GOT3 (cell line): Measurements from ENCODE around the gene SAG.
"Not testable (repeated sequence)": the region's sequence is repeated elsewhere in the genome, so short reads cannot be mapped to it uniquely, and the experiment has no call there.

ENCODE experiments used
- DNase-seq: peaks from one replicate; lab custom pipeline; 2025; ENCODE audit warnings: mixed read lengths; lab: John Stamatoyannopoulos, UW

SAG gene

DNA sequence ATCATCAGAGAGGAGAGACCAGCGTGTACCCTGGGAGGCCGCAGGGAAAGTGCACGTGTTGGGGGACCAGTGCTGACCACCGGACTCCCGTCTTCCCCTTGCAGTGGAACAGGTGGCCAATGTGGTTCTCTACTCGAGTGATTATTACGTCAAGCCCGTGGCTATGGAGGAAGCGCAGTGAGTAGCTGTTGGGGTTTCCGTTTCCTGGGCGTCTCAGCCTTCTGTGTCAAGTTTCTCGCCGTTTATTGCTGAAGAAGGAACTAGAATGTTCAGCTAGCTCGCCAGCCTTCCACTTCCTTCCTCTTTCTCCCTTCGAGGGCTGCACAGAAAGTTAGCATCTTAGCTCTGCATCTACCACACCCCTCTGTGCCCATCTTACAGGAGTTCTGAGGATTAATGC is 23.9 kb downstream of the SAG start:
- no peak for DNase-seq

DNA sequence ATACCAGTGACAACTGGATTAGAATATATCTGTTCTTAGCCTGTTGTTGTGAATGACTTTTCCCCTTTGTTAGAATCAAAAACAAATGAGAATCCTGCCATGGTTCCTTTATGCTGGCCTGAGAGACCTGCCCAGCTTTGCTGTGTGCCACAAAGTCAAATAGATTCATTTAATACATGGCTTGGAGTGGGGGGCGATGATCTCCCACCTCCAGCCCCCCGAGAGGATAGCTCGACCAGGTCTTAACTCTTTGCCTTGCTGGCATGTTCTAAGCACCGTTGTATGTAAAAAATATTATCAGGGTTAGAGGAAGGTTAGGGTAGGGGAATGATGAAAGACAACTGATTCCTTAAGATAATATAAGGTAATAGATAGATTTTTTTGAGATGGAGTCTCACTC is 24.5 kb downstream of the SAG start:
- no peak for DNase-seq

DNA sequence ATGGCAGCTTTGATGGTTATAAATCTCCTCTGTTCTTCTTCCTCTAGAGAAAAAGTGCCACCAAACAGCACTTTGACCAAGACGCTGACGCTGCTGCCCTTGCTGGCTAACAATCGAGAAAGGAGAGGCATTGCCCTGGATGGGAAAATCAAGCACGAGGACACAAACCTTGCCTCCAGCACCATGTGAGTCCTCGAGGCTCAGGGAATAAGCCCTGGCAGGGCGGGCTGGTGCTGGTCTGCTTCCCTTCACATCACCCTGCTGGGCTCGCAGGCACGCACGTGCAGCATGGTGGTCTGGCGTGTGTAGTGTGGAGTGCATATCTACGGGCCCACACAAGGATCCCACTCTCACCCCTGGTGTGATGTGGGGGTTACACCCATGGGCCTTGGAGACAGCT is 27.3 kb downstream of the SAG start:
- no peak for DNase-seq

DNA sequence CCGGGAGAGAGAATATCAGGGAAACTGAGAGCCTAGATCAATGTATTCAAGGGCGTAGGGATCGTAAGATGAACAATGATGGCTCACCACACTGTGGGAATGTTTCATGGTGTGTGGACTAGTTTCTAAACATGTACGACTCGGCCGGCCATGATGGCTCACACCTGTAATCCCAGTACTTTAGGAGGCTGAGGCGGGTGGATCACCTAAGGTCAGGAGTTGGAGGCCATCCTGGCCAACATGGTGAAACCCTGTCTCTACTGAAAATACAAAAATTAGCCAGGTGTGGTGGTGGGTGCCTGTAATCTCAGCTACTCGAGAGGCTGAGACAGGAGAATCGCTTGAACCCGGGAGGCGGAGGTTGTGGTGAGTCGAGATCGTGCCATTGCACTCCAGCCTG is 28.5 kb downstream of the SAG start:
- not testable (repeated sequence) for DNase-seq

DNA sequence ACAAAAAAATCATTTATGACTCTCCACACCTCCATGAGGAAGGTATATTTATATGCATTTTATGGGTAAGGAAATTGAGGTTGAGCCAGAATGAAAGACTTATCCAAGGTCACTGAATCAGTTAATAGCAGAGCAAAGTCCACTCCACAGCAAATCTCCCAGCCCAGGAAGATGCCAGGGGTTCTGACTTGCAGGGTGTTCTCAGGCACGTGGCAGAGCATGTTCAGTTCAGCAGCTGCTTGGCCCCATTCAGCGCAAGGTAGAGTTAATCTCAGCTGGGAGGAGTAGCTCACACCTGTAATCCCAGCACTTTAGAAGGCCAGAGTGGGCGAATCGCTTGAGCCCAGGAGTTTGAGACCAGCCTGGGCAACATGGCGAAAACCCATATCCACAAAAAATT is 28.9 kb downstream of the SAG start:
- no peak for DNase-seq

DNA sequence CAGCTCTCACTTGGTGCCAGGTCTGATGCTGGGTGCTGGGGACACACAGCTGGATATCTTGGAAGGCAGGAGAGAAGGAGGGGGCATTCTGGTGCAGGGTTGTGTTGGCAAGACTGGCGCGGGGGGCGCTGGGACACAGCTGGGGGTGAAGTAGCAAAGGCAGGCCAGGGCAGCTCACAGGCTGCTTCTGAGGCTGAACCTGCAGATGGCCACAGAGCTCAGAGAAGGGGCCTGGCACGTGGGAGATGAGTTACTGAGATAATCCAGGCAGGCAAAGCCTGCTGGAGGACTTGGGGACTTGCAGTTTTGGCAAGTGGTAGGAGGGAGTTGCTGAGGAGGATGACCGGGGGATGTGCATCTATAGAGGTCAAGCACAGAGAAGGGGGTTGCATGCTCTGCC is 30.4 kb downstream of the SAG start:
- DNase-seq: no peak

DNA sequence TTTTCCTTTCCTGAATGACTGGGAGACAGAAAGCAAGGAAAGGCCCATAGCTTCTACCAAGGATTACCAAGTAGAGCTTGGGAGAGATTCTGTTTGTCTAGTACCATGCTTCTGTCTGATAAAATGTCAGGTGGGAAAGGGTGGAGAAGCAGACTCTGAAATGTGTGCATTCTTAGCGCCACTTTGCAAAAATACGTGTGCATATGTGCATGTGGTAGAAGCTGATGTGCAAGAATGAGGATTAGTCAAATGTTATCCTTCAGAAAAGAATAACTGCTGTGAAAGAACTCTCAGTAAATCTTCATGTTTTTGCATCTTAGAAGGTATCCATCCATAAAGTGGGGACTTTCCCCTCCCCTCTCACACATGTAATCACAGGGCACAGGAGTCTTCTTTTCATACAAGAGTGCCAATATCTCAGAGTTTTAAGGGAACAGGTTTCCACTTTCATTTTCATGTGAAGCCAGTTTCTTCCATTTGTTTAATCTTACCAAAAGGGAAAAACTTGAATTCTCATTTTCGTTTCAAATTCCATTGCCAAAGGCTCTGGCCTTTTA is 31.3 kb downstream of the SAG start:
- no peak for DNase-seq

DNA sequence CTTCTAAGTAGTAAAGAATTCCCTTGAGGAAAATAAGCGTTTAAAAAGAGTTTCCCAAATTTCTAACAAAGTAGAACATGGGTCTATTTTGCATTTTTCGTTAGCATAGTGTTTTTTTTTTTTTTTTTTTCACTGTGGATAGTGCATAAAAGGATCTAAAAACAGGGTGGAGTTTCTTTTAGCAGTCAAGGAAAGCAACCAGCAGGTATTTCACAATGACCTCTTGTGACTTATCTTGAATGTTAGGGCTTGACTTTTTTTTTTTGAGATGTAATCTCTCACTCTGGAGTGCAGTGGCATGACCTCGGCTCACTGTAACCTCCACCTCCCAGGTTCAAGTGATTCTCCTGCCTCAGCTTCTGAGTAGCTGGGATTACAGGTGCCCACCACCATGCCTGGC is 31.8 kb downstream of the SAG start:
- no peak for DNase-seq

DNA sequence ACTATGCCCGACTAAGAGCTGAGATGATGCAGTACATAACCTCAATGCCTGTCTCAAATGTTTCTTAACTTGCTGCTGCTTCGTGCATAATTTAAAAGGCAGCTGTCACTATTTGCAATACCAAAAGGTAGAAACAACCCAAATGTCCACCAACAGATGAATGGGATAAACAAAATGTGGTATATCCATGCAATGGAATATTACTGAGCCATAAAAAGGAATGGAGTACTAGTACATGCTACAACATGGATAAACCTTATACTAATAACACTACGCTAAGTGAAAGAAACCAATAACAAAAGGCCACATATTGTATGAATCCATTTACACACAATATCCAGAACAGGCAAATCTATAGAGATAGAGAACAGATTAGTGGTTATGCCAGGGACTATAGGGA is 33.7 kb downstream of the SAG start:
- no peak for DNase-seq

DNA sequence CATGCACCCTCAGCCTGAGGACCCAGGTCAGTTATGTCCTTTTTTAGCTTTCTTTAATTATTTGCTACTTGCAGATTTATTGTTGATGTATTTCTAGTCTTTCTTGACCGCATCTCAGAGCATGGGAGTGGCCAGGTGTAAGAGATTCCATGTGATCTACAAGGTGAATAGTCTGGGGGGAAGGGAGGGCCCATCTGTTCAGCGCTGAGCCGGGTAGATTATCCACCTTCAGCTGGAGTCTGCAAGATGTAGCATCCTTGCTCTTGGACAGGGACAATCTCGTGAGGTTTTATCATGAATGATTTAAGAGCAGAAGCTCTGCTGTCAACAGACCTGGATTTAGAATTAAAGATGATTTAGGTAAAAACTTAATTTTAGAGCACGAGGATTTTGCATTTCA is 34.7 kb downstream of the SAG start:
- DNase-seq: no peak

DNA sequence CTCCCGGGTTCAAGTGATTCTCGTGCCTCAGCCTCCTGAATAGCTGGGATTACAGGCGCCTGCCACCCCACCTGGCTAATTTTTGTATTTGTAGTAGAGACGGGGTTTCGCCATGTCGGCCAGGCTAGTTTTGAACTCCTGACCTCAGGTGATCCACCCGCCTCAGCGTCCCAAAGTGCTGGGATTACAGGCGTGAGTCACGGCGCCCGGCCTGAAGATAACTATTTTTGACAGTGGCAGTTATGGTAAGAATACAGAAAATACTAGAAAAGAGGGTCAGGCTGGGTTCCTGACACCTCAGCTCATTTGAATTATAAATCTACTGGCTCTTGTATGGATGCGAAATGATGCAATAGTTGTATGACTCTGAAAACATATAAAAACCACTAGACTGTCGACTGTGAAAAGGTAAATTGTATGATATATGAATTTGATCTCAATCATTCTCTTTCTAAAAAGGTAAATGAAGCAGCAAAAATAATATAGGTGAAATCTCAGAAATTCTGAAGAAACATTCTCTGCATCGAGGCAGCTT is 35.6 kb downstream of the SAG start:
- no peak for DNase-seq

DNA sequence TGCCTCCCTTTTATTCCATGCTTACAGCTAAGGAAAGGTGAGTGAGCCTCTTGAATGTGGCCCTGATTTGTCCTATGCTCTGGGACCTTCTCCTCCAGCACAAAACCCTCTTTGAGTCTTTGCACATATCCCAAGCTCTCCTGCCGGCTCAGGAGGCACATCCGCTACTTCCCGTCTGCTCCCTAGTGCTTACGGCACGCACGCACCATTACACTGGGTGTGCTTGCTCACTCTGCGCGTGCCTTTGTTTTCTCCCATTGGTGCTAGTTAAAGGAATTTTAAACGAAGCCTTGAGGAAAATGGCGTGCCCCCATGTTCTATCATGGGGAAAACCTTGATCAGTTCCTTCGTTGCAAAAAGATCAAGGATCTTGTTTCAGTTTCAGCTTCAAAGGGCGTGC is 38.8 kb downstream of the SAG start:
- DNase-seq: no peak

DNA sequence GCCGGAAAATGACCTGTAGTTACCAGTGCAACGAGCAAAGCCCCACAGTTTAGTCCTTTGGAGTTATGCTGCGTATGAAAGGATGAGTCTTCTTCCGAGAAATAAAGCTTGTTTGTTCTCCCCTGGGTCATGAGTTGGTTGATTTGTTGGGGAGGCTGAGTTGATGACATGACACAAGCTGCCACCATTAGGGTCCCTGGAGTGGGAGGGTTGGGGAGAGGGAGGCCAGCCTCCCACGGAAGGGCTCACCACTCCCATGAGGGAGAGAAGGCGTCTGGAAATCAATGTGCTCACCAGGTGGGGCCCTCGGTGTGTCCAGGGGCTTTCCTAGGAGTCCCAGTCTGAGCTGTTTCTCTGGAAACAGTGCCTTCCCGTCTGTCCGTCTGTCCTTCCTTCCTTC is 39.3 kb downstream of the SAG start:
- DNase-seq: no peak

DNA sequence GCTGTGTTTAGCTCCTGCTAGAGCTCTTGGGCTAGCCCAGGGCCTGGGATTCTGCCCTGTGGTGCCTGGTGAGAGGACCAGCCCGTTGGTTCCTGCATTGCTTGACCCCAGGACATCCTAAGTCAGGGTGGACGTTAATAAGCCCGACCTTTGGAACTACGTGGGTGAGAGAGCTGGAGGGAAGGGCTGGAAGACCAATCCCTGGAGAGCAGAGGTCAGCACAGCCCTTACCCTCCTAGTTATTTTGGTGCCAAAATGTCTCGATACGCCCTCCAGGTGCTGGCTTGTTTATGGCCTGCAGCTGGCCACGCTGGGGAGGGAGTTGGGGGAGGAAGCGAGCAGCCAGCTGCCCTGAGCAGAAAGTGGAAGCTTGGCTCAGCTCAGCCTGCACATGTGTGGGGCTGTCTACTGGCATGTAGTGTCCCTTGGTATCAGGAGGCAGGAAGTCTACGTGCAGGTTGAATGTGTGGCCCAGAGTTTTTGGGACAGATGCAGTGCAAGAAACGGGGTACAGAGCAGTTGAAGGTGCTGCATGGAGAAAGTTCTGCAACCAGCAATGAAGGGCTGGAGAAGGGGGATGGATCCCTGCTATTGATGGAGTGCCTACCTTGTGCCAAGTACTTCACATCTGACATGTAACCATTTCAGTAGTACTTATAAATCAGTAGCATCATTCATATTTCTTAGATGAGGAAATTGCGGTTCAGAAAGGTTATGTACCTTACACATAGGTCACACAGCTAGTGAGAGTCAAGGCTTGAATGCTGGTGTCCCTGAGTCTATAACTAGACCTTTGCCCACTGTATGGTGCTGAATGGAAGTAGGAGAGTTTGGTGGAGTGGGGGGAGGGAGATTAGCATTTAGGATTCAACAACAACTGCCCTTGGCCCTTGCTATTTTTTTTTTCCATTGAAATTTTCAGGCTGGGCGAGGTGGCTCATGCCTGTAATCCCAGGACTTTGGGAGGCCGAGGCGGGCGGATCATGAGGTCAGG is 41.7 kb downstream of the SAG start:
- no peak for DNase-seq

DNA sequence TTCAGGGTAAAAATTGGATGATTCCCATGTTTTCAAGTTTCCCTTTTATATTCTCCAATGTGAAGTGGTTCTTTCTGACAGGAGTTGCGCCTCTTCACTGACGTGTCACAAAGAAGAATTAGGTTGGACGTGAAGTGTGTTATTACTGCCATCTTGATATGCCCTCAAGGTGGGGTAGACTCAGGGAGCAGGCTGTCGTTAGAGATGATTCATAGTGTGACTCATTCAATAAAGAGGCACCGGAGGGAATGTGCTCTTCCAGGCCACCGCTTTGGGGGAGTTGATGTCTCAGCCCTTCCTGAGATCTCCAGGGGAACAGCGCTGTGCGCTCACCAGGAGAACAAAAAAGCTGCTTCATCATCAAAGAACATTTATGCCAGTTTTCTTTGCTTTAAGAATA is 43.1 kb downstream of the SAG start:
- no peak for DNase-seq

DNA sequence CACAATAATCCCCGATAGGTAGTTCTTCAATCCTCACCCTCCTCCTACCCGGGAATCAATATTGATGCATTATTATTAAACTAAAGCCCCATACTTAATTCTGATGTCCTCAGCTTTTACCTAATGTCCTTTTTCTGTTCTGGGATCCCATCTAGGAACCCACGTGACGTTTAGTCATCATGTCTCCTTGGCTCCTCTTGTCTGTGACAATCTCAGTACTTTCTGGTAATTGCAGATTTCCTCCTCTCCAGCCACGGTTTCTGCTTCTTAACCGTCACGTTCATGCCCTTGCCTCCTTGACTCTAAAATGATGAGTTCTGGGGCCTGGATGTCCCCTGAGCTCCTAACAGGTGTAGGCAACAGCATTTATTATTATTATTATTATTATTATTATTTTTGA is 43.8 kb downstream of the SAG start:
- no peak for DNase-seq

DNA sequence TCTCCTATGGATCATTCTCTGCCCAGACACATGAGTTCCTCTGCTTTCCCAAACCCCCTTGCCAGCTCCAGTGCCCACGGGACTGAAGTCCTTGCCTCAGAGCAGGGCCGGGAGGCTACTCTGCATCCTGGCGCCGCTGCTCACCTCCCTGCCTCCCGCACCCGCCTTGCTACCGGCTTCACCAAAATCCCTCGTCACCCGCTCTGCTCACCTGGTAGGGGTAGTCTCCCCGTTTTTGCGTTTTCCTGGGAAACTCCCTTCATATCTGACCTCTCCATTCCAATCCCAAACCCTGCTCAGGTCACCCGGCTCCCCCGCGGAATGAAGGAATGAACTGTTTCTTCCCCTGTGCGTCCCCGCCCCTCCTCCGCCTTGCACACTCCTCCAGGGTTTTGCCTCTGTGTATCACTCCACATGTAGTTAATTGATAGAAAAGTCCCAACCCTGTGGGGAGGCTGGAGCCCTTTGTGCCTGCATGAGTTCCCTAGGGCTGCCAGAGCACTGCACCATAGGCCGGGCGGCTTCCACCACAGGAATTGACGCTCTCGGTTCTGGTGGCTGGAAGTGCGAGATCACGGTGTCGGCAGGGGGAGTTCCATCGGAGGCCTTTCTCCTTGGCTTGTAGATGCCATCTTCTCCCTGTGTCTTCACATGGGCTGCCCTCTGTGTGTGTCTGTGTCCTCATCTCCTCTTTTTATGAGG is 44.7 kb downstream of the SAG start:
- no peak for DNase-seq

DNA sequence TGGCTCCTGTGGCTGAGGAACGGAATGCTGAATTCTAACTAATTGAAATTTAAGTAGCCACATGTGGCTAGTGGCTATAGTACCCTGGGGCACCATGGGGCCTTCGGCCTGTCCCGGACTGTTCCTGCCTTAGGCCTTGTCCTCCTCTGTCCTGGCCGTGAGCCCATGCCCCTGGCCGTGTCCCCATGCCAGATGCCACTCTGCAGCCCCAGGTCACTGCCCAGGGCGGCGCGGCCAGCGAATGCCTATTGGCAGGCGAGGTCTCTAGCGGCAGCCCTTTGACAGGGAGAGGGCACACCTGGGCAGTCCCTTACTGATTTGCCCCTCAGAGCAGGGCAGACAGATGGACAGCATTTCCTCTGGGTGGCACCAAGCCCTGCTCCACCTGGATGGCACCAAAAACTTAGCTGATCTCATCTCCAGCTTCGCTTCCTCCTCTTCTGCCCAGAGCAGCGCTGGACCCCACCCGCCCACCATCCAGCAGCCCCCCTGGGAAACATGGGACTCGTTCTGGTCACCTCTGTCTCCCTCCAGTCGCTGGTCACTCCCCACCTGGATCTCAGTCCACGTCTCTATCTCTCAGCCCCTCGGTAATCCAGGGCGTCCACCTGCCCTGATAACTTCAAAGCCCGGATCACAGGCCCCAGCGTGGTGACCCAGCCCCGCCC is 45.6 kb downstream of the SAG start:
- no peak for DNase-seq

DNA sequence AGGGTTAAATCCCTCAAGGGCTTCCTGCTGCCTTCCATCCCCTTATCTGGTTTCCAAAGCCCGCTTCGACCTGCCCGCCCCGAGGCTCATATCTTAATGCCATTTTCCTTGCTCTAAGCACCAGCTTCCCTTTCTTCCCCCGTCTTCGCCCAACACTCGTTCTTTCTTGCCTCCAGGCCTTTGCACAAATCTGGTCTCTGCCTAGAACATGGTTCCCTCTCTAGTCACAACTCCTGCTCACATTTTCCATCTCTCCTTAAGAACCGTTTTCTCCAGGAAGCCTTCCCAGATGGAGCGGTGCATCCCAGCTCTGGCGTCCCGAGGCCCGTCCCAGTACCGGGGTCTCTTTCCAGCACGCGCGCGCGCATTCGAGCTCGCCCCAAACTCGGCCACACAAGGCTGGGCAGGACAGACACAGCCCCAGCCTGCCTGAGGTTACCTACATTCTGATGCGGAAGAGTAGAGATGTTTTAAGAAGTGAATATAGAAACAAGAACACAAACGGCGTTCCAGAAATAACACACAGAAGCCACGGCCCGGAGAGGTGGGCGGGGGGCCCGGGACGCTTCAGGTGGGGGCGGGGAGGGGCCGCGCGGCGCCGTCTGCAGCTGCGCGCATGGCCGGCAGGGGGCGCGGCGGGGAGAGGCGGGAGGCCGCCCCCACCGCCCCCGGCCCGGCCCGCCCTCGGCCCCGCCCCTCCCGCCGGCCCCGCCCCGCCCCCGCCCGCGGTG is 46.3 kb downstream of the SAG start, which contains the start of gene DGKD:
TSS of gene DGKD (plus strand) at position 726 of the 731 bp plus-strand sequence. CDS start 25 bp downstream, outside the sequence.
- DNase-seq: no peak

DNA sequence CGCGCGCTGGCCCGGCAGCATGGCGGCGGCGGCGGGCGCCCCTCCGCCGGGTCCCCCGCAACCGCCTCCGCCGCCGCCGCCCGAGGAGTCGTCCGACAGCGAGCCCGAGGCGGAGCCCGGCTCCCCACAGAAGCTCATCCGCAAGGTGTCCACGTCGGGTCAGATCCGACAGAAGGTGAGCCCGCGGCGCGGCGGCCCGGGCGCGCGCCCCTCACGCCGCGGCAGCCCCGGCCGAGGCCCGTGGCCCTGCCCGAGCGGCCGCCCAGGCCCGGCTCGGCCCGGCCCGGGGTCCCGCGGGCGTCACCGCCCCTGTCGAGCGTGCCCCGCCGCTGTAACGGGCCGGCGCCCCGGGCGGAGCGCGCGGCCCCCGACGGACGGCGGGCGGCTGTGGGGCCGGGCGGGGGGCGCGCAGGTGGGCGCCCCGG is 46.9 kb downstream of the SAG start:
- no peak for DNase-seq

DNA sequence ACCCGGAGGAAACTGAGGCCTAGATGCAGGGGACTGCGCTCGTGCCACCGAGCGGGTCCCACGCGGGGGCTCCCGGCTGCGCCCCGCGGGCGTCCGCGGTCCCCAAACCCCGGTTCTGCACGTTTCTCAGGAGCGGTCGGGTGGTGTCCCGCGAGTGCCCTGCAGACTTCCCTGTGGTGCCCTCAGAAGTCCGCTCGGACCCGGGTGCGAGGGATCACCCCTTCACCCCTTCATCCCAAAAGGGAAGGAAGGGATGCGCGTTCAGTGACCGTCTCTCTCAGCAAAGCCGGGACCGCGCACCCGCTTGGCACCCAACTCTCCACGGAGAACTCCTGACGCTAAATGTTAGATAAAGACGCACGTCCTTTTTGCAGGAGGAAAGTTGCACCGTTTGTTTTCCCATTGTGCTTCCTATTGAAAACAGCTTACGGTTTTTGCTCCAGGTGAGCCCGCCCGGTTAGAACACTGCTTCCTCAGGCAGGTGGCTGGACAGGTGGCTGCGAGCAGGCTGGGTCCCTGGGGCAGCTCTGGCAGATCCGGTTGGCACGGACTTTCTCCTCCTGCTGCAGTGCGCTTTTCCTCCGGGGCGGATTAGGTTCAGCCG is 47.5 kb downstream of the SAG start:
- no peak for DNase-seq
